ENCODE measurements around the gene CCDC3. TPM values are rescaled to one million over a fixed set of nuclear protein-coding genes. Genes with fewer than 3 reads are reported as not detected.

Gene CCDC3
- polyA plus RNA-seq, 1 of the 3 experiments (the other 2 are of a cell fraction) = 0.02 TPM

DNA sequence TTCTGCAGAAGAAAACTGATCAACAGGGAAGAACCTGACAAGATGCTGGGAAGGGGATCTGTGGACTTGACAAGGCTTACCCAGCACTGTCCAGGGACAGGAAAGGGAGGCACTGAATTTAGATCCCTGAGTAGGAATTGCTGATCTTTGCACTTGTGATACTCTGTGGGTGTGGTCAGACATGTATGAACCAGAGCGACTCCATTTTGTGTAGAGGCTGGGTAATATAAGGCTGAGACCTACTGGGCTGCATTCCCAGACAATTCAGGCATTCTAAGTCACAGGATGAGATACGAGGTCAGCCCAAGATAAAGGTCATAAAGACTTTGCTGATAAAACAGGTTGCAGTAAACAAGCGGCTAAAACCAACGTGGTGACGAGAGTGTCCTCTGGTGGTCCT, 60.7 kb downstream of the CCDC3 start:
- Histone ChIP-seq H3K36me3 (replicated peaks in 1 of 2; ENCODE audit: control insufficient read depth in 1 of 2, insufficient read depth in 2 of 2, low read length in 1 of 2) (no peaks in the 10 kb centered on the region), H3K79me2 (ENCODE audit: insufficient read depth) (no peaks in the 10 kb centered on the region), H3K27me3 (ENCODE audit: insufficient read depth) (no peaks in the 10 kb centered on the region), H3K9ac (no peak overlapping the region), H4K20me1 (ENCODE audit: insufficient read depth) (no peaks in the 10 kb centered on the region), H3K4me3 (ENCODE audit: low read depth in 2 of 2, low read length in 1 of 2) (no peak overlapping the region), H3K4me2 (no peak overlapping the region), H2AFZ (ENCODE audit: low read depth) (no peak overlapping the region), H3K9me2 (no peaks in the 10 kb centered on the region), H3K4me1 (ENCODE audit: control insufficient read depth in 1 of 2, insufficient read depth in 2 of 2, low read depth in 1 of 2, low read length in 1 of 2) (no peaks in the 10 kb centered on the region), H3K27ac (ENCODE audit: low read depth in 2 of 2, low read length in 1 of 2) (no peak overlapping the region), H3F3A (replicated peaks; ENCODE audit: insufficient read depth) (no peaks in the 10 kb centered on the region), H3K9me3 (no peaks in the 10 kb centered on the region)
- DNase-seq = no peak
- ChIA-PET CTCF (no interaction called here), POLR2A (interaction anchor here (0.5 kb wide), 1 partner anchor 123 kb away, joined by 3 read pairs; no protein-coding TSS in a partner anchor)
- 51% methylated on average over 5 of the region's 5 CpGs for WGBS (ENCODE audit: low lambda C conversion rate)
- TF ChIP-seq MEF2A (IDR thresholded peaks at IDR 0.05; ENCODE audit: borderline replicate concordance, low read depth) (no peak), SIN3A (IDR thresholded peaks at IDR 0.05; ENCODE audit: borderline replicate concordance, low read depth, low read length) (no peak), TAF1 (IDR thresholded peaks at IDR 0.05; ENCODE audit: borderline replicate concordance, low read depth, low read length) (no peak), EZH2phosphoT487 (IDR thresholded peaks at IDR 0.05; ENCODE audit: borderline replicate concordance, low read depth) (no peak), EP300 (IDR thresholded peaks at IDR 0.05; ENCODE audit: borderline replicate concordance in 1 of 2, low read depth in 1 of 2, low read length in 1 of 2) (no peak), JUND (IDR thresholded peaks at IDR 0.05) (no peak), RAD21 (IDR thresholded peaks at IDR 0.05; ENCODE audit: low read length) (no peak), TEAD4 (IDR thresholded peaks at IDR 0.05; ENCODE audit: borderline replicate concordance, insufficient read depth) (no peak), NRF1 (IDR thresholded peaks at IDR 0.05; ENCODE audit: low read depth, low read length) (no peak), POLR2AphosphoS5 (IDR thresholded peaks at IDR 0.05; ENCODE audit: low read depth, low read length) (no peak), FOSL2 (IDR thresholded peaks at IDR 0.05; ENCODE audit: borderline replicate concordance, low read depth) (no peak), FOXJ3 (CRISPR knock-in tag; IDR thresholded peaks at IDR 0.05) (no peak), FOXM1 (IDR thresholded peaks at IDR 0.05; ENCODE audit: low read depth) (no peak), RFX5 (IDR thresholded peaks at IDR 0.05; ENCODE audit: low read length) (no peak), RCOR1 (IDR thresholded peaks at IDR 0.05; ENCODE audit: low read length) (no peak), TCF12 (IDR thresholded peaks at IDR 0.05) (no peak)
- TF ChIP-seq, protein P1, sequence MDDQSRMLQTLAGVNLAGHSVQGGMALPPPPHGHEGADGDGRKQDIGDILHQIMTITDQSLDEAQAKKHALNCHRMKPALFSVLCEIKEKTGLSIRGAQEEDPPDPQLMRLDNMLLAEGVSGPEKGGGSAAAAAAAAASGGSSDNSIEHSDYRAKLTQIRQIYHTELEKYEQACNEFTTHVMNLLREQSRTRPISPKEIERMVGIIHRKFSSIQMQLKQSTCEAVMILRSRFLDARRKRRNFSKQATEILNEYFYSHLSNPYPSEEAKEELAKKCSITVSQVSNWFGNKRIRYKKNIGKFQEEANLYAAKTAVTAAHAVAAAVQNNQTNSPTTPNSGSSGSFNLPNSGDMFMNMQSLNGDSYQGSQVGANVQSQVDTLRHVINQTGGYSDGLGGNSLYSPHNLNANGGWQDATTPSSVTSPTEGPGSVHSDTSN (IDR thresholded peaks at IDR 0.05) = no peak
- TF ChIP-seq, protein P2, sequence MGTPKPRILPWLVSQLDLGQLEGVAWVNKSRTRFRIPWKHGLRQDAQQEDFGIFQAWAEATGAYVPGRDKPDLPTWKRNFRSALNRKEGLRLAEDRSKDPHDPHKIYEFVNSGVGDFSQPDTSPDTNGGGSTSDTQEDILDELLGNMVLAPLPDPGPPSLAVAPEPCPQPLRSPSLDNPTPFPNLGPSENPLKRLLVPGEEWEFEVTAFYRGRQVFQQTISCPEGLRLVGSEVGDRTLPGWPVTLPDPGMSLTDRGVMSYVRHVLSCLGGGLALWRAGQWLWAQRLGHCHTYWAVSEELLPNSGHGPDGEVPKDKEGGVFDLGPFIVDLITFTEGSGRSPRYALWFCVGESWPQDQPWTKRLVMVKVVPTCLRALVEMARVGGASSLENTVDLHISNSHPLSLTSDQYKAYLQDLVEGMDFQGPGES (IDR thresholded peaks at IDR 0.05; ENCODE audit: low read depth, low read length) = no peak
- TF ChIP-seq, protein P3, sequence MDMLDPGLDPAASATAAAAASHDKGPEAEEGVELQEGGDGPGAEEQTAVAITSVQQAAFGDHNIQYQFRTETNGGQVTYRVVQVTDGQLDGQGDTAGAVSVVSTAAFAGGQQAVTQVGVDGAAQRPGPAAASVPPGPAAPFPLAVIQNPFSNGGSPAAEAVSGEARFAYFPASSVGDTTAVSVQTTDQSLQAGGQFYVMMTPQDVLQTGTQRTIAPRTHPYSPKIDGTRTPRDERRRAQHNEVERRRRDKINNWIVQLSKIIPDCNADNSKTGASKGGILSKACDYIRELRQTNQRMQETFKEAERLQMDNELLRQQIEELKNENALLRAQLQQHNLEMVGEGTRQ (IDR thresholded peaks at IDR 0.05; ENCODE audit: borderline replicate concordance, low read depth, low read length) = no peak

Measured in SK-N-SH (cell line).